Inferior parietal cortex (tissue), 1 donor: ENCODE results near the gene NCK2.

Experiments
- DNase-seq: peaks from one replicate; pipeline ENCODE4 v3.0.0-alpha.2; 2016; ENCODE audit errors: extremely low spot score

Gene NCK2

GRCh38 chr2:105919826-105920225 lies 175.1 kb downstream of the NCK2 start:
- DNase-seq = no peak

GRCh38 chr2:105924271-105924670 lies 179.6 kb downstream of the NCK2 start:
- DNase-seq = no peak

GRCh38 chr2:105924932-105925331 lies 180.2 kb downstream of the NCK2 start:
- no peak for DNase-seq

GRCh38 chr2:105925390-105925789 lies 180.7 kb downstream of the NCK2 start:
- DNase-seq = no peak

GRCh38 chr2:105926960-105927678 lies 182.4 kb downstream of the NCK2 start:
- no peak for DNase-seq

GRCh38 chr2:105928086-105928485 lies 183.4 kb downstream of the NCK2 start:
- DNase-seq = no peak

- DNase-seq = no peak
Measured at GRCh38 chr2:105928563-105928962, 183.9 kb downstream of the NCK2 start.

- no peak for DNase-seq
Measured at GRCh38 chr2:105929516-105929915, 184.8 kb downstream of the NCK2 start.

GRCh38 chr2:105932582-105932981 lies 187.9 kb downstream of the NCK2 start:
- no peak for DNase-seq

- DNase-seq = no peak
Measured at GRCh38 chr2:105933906-105934305, 189.2 kb downstream of the NCK2 start.

- DNase-seq = no peak
Measured at GRCh38 chr2:105934467-105934866, 189.8 kb downstream of the NCK2 start.

GRCh38 chr2:105935063-105935462 lies 190.4 kb downstream of the NCK2 start:
- no peak for DNase-seq

GRCh38 chr2:105936954-105937353 lies 192.2 kb downstream of the NCK2 start:
- no peak for DNase-seq

GRCh38 chr2:105937498-105938097 lies 192.9 kb downstream of the NCK2 start:
- no peak for DNase-seq
